Naive thymus-derived CD4-positive, alpha-beta T cell (primary cell): ENCODE data around the gene HDAC10. TPM values are rescaled to one million over a fixed set of nuclear protein-coding genes. Genes with fewer than 3 reads are reported as not detected.

Experiments
- ATAC-seq: fragments of 150-1000 bp; cut with Tn5 transposase; 2 replicates; pipeline ENCODE4 v1.10.0; 2021; ENCODE audit warnings: mild to moderate bottlenecking, moderate library complexity
- CTCF ChIA-PET: fragments of 350-600 bp; sonication (Branson Sonifier 250); formaldehyde crosslinking; loops from one replicate; lab custom pipeline; 2021; ENCODE audit warnings: antibody characterized with exemption; lab: Charles Lee
- POLR2A ChIA-PET: fragments of 350-600 bp; sonication (Branson Sonifier 250); formaldehyde crosslinking; loops from one replicate; lab custom pipeline; 2021; ENCODE audit warnings: antibody characterized with exemption, inconsistent platforms; lab: Charles Lee
- DNase-seq, 9 donors: peaks; one replicate each; pipeline versions ENCODE4 v3.0.0 to v3.0.0-alpha.2; 2020 to 2022; ENCODE audit warnings: mixed read lengths in 1 of 9
- H3K27ac ChIP-seq: one replicate; pipeline ENCODE4 v1.7.0; 2013; ENCODE audit warnings: mild to moderate bottlenecking, low read depth, low read length, moderate library complexity
- H3K27me3 ChIP-seq, 2 donors: one replicate each; pipeline ENCODE4 v1.7.0; 2013; ENCODE audit warnings: low read length in 2 of 2, mild to moderate bottlenecking in 2 of 2, moderate library complexity in 2 of 2; ENCODE audit not compliant: control insufficient read depth in 2 of 2, insufficient read depth in 2 of 2
- H3K36me3 ChIP-seq, 3 experiments: 1 replicate in 2 of 3; 2 replicates in 1 of 3; pipeline ENCODE4 v1.7.0; 2013; ENCODE audit warnings: low read length in 3 of 3, mild to moderate bottlenecking in 3 of 3, moderate library complexity in 1 of 3; ENCODE audit not compliant: insufficient read depth in 3 of 3, control insufficient read depth in 2 of 3
- H3K4me1 ChIP-seq, 2 donors: one replicate each; pipeline ENCODE4 v1.7.0; 2013; ENCODE audit warnings: low read length in 2 of 2, mild to moderate bottlenecking in 2 of 2, moderate library complexity in 1 of 2; ENCODE audit not compliant: control insufficient read depth in 2 of 2, insufficient read depth in 2 of 2
- H3K4me3 ChIP-seq: 2 replicates; pipeline ENCODE4 v1.7.0; 2013; ENCODE audit warnings: mild to moderate bottlenecking, low read length
- H3K9me3 ChIP-seq, 3 experiments: 1 replicate in 2 of 3; 2 replicates in 1 of 3; pipeline ENCODE4 v1.7.0; 2013; ENCODE audit warnings: low read length in 3 of 3; ENCODE audit not compliant: control insufficient read depth in 2 of 3
- H3K27ac Mint-ChIP-seq, 9 donors: one replicate each; pipeline ENCODE4 v1.8.0; 2020 to 2022; ENCODE audit warnings: mixed read lengths in 9 of 9, mild to moderate bottlenecking in 8 of 9, moderate library complexity in 5 of 9, inconsistent platforms in 2 of 9
- H3K27me3 Mint-ChIP-seq, 5 donors: one replicate each; pipeline ENCODE4 v1.8.0; 2021 to 2022; ENCODE audit warnings: mixed read lengths in 5 of 5, mild to moderate bottlenecking in 1 of 5
- H3K36me3 Mint-ChIP-seq, 5 donors: one replicate each; pipeline ENCODE4 v1.8.0; 2020 to 2022; ENCODE audit warnings: mixed read lengths in 5 of 5, mild to moderate bottlenecking in 3 of 5, inconsistent platforms in 1 of 5
- H3K4me1 Mint-ChIP-seq, 7 donors: one replicate each; pipeline ENCODE4 v1.8.0; 2020 to 2022; ENCODE audit warnings: mixed read lengths in 7 of 7, mild to moderate bottlenecking in 3 of 7, inconsistent platforms in 1 of 7
- H3K4me3 Mint-ChIP-seq, 10 donors: one replicate each; pipeline ENCODE4 v1.8.0; 2020 to 2022; ENCODE audit warnings: mild to moderate bottlenecking in 10 of 10, mixed read lengths in 10 of 10, moderate library complexity in 6 of 10, inconsistent platforms in 2 of 10
- H3K9me3 Mint-ChIP-seq, 11 donors: one replicate each; pipeline ENCODE4 v1.8.0; 2020 to 2022; ENCODE audit warnings: mixed read lengths in 11 of 11, mild to moderate bottlenecking in 4 of 11, inconsistent platforms in 1 of 11, moderate library complexity in 1 of 11
- intact Hi-C, 2 donors: fragments of 100-400 bp; cut with micrococcal nuclease; formaldehyde crosslinking; loops; one replicate each; pipeline ENCODE4 v1.15.1; 2023
- polyA plus RNA-seq, 2 donors: library from polyadenylated mRNA; unstranded; fragments of 300-500 nt; fragmentation: Illumina TruSeq; gene quantifications; one replicate each; pipeline ENCODE4 v1.2.3, GENCODE V29; 2021
- total RNA-seq, 6 experiments: library from RNA in 5 of 6; stranded (reverse) in 5 of 6; gene quantifications; 1 replicate in 5 of 6; 2 replicates in 1 of 6; pipeline ENCODE4 v1.2.3 and lab custom pipeline; 2021 to 2026

The HDAC10 gene
- total and polyA plus RNA-seq, 7 experiments from 2014 or later = 7.1 to 139 (median 98.7) TPM

- Histone ChIP-seq H3K4me3 (no peak overlapping the region), H3K36me3 (no peaks in the 10 kb centered on the region), H3K27ac (no peak overlapping the region), H3K4me1 (no peaks in the 10 kb centered on the region), H3K27me3 (no peaks in the 10 kb centered on the region), H3K9me3 (no peaks in the 10 kb centered on the region)
- H3K4me3 Mint-ChIP-seq = no peak overlapping the region
- H3K9me3 Mint-ChIP-seq = no peaks in the 10 kb centered on the region
- H3K27ac Mint-ChIP-seq = no peak overlapping the region
- ChIA-PET POLR2A (no interaction called here), CTCF (no interaction called here)
- DNase-seq (no peak), ATAC-seq (no peak)
- no peaks in the 10 kb centered on the region for H3K27me3 Mint-ChIP-seq
- peaks cover 0 to 4% (median 0%) of the 10 kb centered on the region in 7 donors for H3K4me1 Mint-ChIP-seq
- H3K36me3 Mint-ChIP-seq = no peaks in the 10 kb centered on the region
- intact Hi-C loops = no loop called here
Measured at GRCh38 chr22:50280022-50280707, 29.1 kb upstream of the HDAC10 start.

- Mint-ChIP-seq H3K27ac (peak overlapping the region in 1 of 9 donors; percentile 25), H3K9me3 (no peaks in the 10 kb centered on the region), H3K4me3 (no peak overlapping the region), H3K4me1 (peaks cover 0 to 6% (median 1%) of the 10 kb centered on the region in 7 donors), H3K27me3 (peaks cover 0 to under 1% (median 0%) of the 10 kb centered on the region in 5 donors), H3K36me3 (no peaks in the 10 kb centered on the region)
- Histone ChIP-seq H3K27me3 (no peaks in the 10 kb centered on the region), H3K4me1 (no peaks in the 10 kb centered on the region), H3K27ac (no peak overlapping the region), H3K9me3 (no peaks in the 10 kb centered on the region), H3K4me3 (no peak overlapping the region), H3K36me3 (no peaks in the 10 kb centered on the region)
- POLR2A ChIA-PET = no interaction called here
- DNase-seq (no peak), ATAC-seq (no peak)
- intact Hi-C loops = loop anchor here (10.0 kb wide), 3 partner anchors 196 to 306 kb away; partner anchors contain the start of genes CHKB (in 1 of the 2), LMF2 (in 1 of the 2), NCAPH2 (in 1 of the 2) and SBF1 (in 1 of the 2)
- CTCF ChIA-PET = interaction anchor here (0.7 kb wide), 1 partner anchor 11 kb away, joined by 3 read pairs; no protein-coding TSS in a partner anchor
Measured at GRCh38 chr22:50278956-50279619, 28.0 kb upstream of the HDAC10 start.

GRCh38 chr22:50278461-50278860 lies 27.4 kb upstream of the HDAC10 start:
- Histone ChIP-seq H3K27ac (no peak overlapping the region), H3K36me3 (no peaks in the 10 kb centered on the region), H3K9me3 (no peaks in the 10 kb centered on the region), H3K4me3 (no peak overlapping the region), H3K27me3 (no peaks in the 10 kb centered on the region), H3K4me1 (no peaks in the 10 kb centered on the region)
- H3K27ac Mint-ChIP-seq = no peak overlapping the region
- no peak overlapping the region for H3K4me3 Mint-ChIP-seq
- H3K36me3 Mint-ChIP-seq = no peaks in the 10 kb centered on the region
- ChIA-PET POLR2A (no interaction called here), CTCF (no interaction called here)
- intact Hi-C loops = loop anchor here (10.0 kb wide), 3 partner anchors 196 to 306 kb away; partner anchors contain the start of genes CHKB (in 1 of the 2), LMF2 (in 1 of the 2), NCAPH2 (in 1 of the 2) and SBF1 (in 1 of the 2)
- no peak for DNase-seq
- peaks cover 0 to 5% (median 0%) of the 10 kb centered on the region in 5 donors for H3K27me3 Mint-ChIP-seq
- peaks cover 0 to 10% (median 5%) of the 10 kb centered on the region in 7 donors for H3K4me1 Mint-ChIP-seq
- no peak for ATAC-seq
- no peaks in the 10 kb centered on the region for H3K9me3 Mint-ChIP-seq

- Histone ChIP-seq H3K27ac (no peak overlapping the region), H3K4me1 (no peaks in the 10 kb centered on the region), H3K4me3 (no peak overlapping the region), H3K36me3 (no peaks in the 10 kb centered on the region), H3K27me3 (no peaks in the 10 kb centered on the region), H3K9me3 (no peaks in the 10 kb centered on the region)
- H3K4me3 Mint-ChIP-seq = no peak overlapping the region
- H3K27ac Mint-ChIP-seq = no peak overlapping the region
- DNase-seq (no peak), ATAC-seq (no peak)
- ChIA-PET POLR2A (no interaction called here), CTCF (no interaction called here)
- intact Hi-C loops = loop anchor here (10.0 kb wide), 3 partner anchors 197 to 307 kb away; partner anchors contain the start of genes CHKB (in 1 of the 2), LMF2 (in 1 of the 2), NCAPH2 (in 1 of the 2) and SBF1 (in 1 of the 2)
- no peaks in the 10 kb centered on the region for H3K9me3 Mint-ChIP-seq
- H3K4me1 Mint-ChIP-seq = peaks cover 0 to 10% (median 5%) of the 10 kb centered on the region in 7 donors
- H3K36me3 Mint-ChIP-seq = no peaks in the 10 kb centered on the region
- H3K27me3 Mint-ChIP-seq = peaks cover 0 to 8% (median 0%) of the 10 kb centered on the region in 5 donors
Measured at GRCh38 chr22:50277761-50278160, 26.7 kb upstream of the HDAC10 start.

- no peak overlapping the region for H3K27ac ChIP-seq
- H3K27me3 Mint-ChIP-seq = peaks cover 0 to 12% (median 0%) of the 10 kb centered on the region in 5 donors
- no peaks in the 10 kb centered on the region for H3K27me3 ChIP-seq
- CTCF ChIA-PET = interaction anchor here (0.7 kb wide), 1 partner anchor 127 kb away, joined by 3 read pairs; no protein-coding TSS in a partner anchor
- no peaks in the 10 kb centered on the region for H3K9me3 ChIP-seq
- peaks cover 0 to 12% (median 5%) of the 10 kb centered on the region in 7 donors for H3K4me1 Mint-ChIP-seq
- POLR2A ChIA-PET = no interaction called here
- no peaks in the 10 kb centered on the region for H3K36me3 ChIP-seq
- ATAC-seq (peak; percentile 86), DNase-seq (peak in 2 of 9 donors; percentile 22 to 27)
- intact Hi-C loops = loop anchor here (10.0 kb wide), 3 partner anchors 199 to 309 kb away; partner anchors contain the start of genes CHKB (in 1 of the 2), LMF2 (in 1 of the 2), NCAPH2 (in 1 of the 2) and SBF1 (in 1 of the 2)
- no peak overlapping the region for H3K4me3 Mint-ChIP-seq
- H3K27ac Mint-ChIP-seq = no peak overlapping the region
- no peaks in the 10 kb centered on the region for H3K36me3 Mint-ChIP-seq
- H3K9me3 Mint-ChIP-seq = no peaks in the 10 kb centered on the region
- H3K4me1 ChIP-seq = peaks cover 3 to 4% of the 10 kb centered on the region in 2 donors
- H3K4me3 ChIP-seq = no peak overlapping the region
Measured at GRCh38 chr22:50276143-50276542, 25.1 kb upstream of the HDAC10 start.

- POLR2A ChIA-PET = no interaction called here
- Mint-ChIP-seq H3K4me1 (peaks cover 4 to 12% (median 6%) of the 10 kb centered on the region in 7 donors), H3K27me3 (peaks cover 0 to 16% (median 0%) of the 10 kb centered on the region in 5 donors), H3K9me3 (no peaks in the 10 kb centered on the region), H3K27ac (no peak overlapping the region), H3K36me3 (no peaks in the 10 kb centered on the region), H3K4me3 (no peak overlapping the region)
- Histone ChIP-seq H3K27me3 (no peaks in the 10 kb centered on the region), H3K4me1 (peaks cover 3 to 10% of the 10 kb centered on the region in 2 donors), H3K36me3 (no peaks in the 10 kb centered on the region), H3K9me3 (no peaks in the 10 kb centered on the region), H3K27ac (no peak overlapping the region), H3K4me3 (no peak overlapping the region)
- intact Hi-C loops = loop anchor here (10.0 kb wide), 3 partner anchors 199 to 309 kb away; partner anchors contain the start of genes CHKB (in 1 of the 2), LMF2 (in 1 of the 2), NCAPH2 (in 1 of the 2) and SBF1 (in 1 of the 2)
- DNase-seq = no peak
- CTCF ChIA-PET = interaction anchor here (0.7 kb wide), 1 partner anchor 128 kb away, joined by 3 read pairs; no protein-coding TSS in a partner anchor
- no peak for ATAC-seq
Measured at GRCh38 chr22:50275181-50276055, 24.4 kb upstream of the HDAC10 start.
